GM12892 (cell line): ENCODE results near the gene ZDHHC12.

Experiments used
- POLR2A ChIP-seq: IDR thresholded peaks from 2 replicates; pipeline ENCODE4 v1.6.1; 2011; ENCODE audit warnings: low read depth, low read length, control low read depth
- POLR2AphosphoS5 ChIP-seq: IDR thresholded peaks from 2 replicates; pipeline ENCODE4 v1.6.1; 2011; ENCODE audit warnings: low read depth, low read length, control low read depth
- TAF1 ChIP-seq: IDR thresholded peaks from 2 replicates; pipeline ENCODE4 v1.6.1; 2011; ENCODE audit warnings: low read depth, mild to moderate bottlenecking, control low read depth, low read length, borderline replicate concordance

DNA sequence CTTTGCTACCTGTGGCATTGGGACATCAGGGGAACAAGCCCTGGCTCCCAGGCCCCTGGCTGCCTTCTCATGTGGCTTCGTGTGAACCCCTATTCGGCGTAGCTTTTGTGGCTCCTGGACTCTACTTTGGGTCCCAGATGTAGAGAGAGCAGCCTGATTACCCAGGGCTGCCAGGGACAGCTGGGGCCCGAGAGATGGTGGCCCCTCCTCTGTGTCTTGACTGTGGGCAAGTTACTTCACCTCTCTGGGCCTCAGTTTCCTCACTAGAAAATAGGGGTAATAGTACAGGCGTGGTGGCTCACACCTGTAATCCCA is 19.6 kb downstream of the ZDHHC12 start:
- TF ChIP-seq POLR2A (no peak), POLR2AphosphoS5 (no peak), TAF1 (no peak)
